SK-N-SH (cell line): Measurements from ENCODE around the gene FRY.

Experiments
- POLR2AphosphoS5 ChIP-seq: IDR thresholded peaks from 2 replicates; pipeline ENCODE4 v1.6.1; 2012; ENCODE audit warnings: low read depth, low read length
- SIN3A ChIP-seq: IDR thresholded peaks from 2 replicates; pipeline ENCODE4 v1.6.1; 2012; ENCODE audit warnings: low read depth, mild to moderate bottlenecking, low read length, moderate library complexity, borderline replicate concordance
- TAF1 ChIP-seq: IDR thresholded peaks from 2 replicates; pipeline ENCODE4 v1.6.1; 2012; ENCODE audit warnings: low read depth, mild to moderate bottlenecking, low read length, moderate library complexity, borderline replicate concordance
- YY1 ChIP-seq: IDR thresholded peaks from 2 replicates; pipeline ENCODE4 v1.4.0; 2012; ENCODE audit warnings: low read depth, mild to moderate bottlenecking
- TF ChIP-seq, protein P1 (sequence below): IDR thresholded peaks from 2 replicates; pipeline ENCODE4 v1.4.0; 2012; ENCODE audit warnings: low read depth, borderline replicate concordance
- TF ChIP-seq, protein P2 (sequence below): fragments of 200-600 bp; sonication (generic); IDR thresholded peaks from 2 replicates; pipeline ENCODE4 v1.6.1; 2017; ENCODE audit warnings: antibody characterized with exemption, mild to moderate bottlenecking, moderate library complexity

DNA sequence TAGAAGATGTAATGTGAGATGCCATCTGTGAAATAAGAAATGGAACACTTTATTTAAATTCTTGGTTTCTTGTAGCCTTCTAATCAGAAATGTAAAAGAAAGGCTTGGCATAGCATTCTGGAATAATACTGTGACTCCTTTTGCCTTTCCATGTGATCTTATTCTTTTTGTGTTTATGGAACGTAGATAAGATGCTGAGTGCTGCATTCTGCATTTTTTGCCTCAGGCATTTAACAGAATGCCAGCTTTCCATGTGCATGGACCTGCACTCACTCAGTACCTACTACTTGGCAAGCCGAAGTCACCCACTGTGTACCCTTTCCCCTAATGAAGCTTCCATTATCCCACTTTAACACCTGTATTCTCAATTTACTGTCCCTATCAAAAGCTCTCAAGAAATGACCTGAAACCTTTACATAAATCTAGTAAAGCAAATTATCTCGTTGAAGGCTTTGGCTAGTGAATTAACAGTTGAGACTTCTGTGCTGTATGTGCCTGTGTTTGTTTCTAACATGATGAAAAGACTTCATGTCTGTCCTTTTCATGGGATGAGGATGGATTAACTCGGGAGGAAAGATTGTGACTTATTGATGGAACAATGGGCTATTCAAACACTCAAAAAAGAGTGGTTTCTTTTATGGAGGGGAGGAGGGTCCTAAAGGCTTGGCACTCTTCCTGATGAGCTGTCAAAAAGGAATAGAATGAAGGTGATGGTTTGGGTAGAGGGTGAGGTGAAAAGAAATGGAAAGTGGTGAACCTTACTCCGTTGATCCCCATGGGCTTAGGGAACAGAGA is 44.7 kb upstream of the FRY start:
- no peak for TF ChIP-seq YY1
- TF ChIP-seq, protein P1, sequence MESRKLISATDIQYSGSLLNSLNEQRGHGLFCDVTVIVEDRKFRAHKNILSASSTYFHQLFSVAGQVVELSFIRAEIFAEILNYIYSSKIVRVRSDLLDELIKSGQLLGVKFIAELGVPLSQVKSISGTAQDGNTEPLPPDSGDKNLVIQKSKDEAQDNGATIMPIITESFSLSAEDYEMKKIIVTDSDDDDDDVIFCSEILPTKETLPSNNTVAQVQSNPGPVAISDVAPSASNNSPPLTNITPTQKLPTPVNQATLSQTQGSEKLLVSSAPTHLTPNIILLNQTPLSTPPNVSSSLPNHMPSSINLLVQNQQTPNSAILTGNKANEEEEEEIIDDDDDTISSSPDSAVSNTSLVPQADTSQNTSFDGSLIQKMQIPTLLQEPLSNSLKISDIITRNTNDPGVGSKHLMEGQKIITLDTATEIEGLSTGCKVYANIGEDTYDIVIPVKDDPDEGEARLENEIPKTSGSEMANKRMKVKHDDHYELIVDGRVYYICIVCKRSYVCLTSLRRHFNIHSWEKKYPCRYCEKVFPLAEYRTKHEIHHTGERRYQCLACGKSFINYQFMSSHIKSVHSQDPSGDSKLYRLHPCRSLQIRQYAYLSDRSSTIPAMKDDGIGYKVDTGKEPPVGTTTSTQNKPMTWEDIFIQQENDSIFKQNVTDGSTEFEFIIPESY: no peak
- no peak for TF ChIP-seq POLR2AphosphoS5
- TF ChIP-seq, protein P2, sequence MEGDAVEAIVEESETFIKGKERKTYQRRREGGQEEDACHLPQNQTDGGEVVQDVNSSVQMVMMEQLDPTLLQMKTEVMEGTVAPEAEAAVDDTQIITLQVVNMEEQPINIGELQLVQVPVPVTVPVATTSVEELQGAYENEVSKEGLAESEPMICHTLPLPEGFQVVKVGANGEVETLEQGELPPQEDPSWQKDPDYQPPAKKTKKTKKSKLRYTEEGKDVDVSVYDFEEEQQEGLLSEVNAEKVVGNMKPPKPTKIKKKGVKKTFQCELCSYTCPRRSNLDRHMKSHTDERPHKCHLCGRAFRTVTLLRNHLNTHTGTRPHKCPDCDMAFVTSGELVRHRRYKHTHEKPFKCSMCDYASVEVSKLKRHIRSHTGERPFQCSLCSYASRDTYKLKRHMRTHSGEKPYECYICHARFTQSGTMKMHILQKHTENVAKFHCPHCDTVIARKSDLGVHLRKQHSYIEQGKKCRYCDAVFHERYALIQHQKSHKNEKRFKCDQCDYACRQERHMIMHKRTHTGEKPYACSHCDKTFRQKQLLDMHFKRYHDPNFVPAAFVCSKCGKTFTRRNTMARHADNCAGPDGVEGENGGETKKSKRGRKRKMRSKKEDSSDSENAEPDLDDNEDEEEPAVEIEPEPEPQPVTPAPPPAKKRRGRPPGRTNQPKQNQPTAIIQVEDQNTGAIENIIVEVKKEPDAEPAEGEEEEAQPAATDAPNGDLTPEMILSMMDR: no peak
- no peak for TF ChIP-seq TAF1
- TF ChIP-seq SIN3A: no peak
